ENCODE measurements around the gene NOTCH1.

The NOTCH1 gene

GRCh38 chr9:136513191-136513590, 32.7 kb downstream of the NOTCH1 start:
- no peak; the same call in 2 of the 3 replicates for ATAC-seq (ENCODE audit: insufficient read depth, low read depth)
- H3K27me3 ChIP-seq (ENCODE audit: insufficient read depth, low read length, poor library complexity): no peaks in the 10 kb centered on the region
- H4K20me1 ChIP-seq (ENCODE audit: insufficient read depth, low read length): peaks cover 83% of the 10 kb centered on the region
- H3K9me3 ChIP-seq (ENCODE audit: insufficient read depth, low read length, severe bottlenecking): no peaks in the 10 kb centered on the region
- H2AFZ ChIP-seq (ENCODE audit: low read depth, low read length): no peak overlapping the region
- H3K4me3 ChIP-seq (ENCODE audit: low read depth in 1 of 2, low read length in 2 of 2): no peak overlapping the region
- peaks cover 71% of the 10 kb centered on the region for H3K79me2 ChIP-seq (ENCODE audit: insufficient read depth, low read length)
- no peak overlapping the region for H3K9ac ChIP-seq (ENCODE audit: low read depth, low read length)
- no peak overlapping the region for H3K4me2 ChIP-seq (ENCODE audit: insufficient read depth, low read length)
- no peak for DNase-seq
- TF ChIP-seq EZH2 (IDR thresholded peaks at IDR 0.05; ENCODE audit: borderline replicate concordance, low read depth, low read length, severe bottlenecking): no peak
- TF ChIP-seq, protein P1, sequence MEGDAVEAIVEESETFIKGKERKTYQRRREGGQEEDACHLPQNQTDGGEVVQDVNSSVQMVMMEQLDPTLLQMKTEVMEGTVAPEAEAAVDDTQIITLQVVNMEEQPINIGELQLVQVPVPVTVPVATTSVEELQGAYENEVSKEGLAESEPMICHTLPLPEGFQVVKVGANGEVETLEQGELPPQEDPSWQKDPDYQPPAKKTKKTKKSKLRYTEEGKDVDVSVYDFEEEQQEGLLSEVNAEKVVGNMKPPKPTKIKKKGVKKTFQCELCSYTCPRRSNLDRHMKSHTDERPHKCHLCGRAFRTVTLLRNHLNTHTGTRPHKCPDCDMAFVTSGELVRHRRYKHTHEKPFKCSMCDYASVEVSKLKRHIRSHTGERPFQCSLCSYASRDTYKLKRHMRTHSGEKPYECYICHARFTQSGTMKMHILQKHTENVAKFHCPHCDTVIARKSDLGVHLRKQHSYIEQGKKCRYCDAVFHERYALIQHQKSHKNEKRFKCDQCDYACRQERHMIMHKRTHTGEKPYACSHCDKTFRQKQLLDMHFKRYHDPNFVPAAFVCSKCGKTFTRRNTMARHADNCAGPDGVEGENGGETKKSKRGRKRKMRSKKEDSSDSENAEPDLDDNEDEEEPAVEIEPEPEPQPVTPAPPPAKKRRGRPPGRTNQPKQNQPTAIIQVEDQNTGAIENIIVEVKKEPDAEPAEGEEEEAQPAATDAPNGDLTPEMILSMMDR (IDR thresholded peaks at IDR 0.05; ENCODE audit: borderline replicate concordance, extremely low read depth, low read length, poor library complexity, severe bottlenecking): no peak
- no peak overlapping the region for H3K27ac ChIP-seq (ENCODE audit: low read length)
- no peaks in the 10 kb centered on the region for H3K4me1 ChIP-seq (ENCODE audit: insufficient read depth, low read length)
- H3K36me3 ChIP-seq (ENCODE audit: insufficient read depth, low read length): peaks cover 99% of the 10 kb centered on the region

DNA sequence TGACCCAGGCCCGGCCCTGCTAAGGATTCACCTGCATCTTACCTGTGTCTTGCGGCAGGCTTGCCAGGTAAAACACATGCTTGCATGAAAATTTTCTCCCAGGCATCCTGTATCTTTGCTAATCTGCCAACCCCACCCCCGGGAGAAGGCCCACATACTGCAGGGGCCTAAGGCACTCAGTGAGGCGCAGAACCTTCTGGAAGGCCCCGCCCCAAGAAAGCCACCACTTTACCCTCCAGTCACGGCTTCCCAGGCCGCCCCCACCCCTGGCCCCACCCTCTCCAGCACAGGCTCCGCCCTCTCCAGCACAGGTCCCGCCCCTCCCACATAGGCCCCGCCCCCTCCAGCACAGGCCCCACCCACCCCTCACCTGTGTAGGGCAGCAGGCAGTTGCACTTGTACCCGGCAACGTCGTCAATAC, 33.2 kb downstream of the NOTCH1 start:
- no peaks in the 10 kb centered on the region for H3K9me3 ChIP-seq (ENCODE audit: insufficient read depth, low read length, severe bottlenecking)
- no peak for DNase-seq
- peak; percentile 36; the same call in 2 of the 3 replicates for ATAC-seq (ENCODE audit: insufficient read depth, low read depth)
- H2AFZ ChIP-seq (ENCODE audit: low read depth, low read length): no peak overlapping the region
- no peaks in the 10 kb centered on the region for H3K4me1 ChIP-seq (ENCODE audit: insufficient read depth, low read length)
- peaks cover 68% of the 10 kb centered on the region for H3K79me2 ChIP-seq (ENCODE audit: insufficient read depth, low read length)
- H3K27me3 ChIP-seq (ENCODE audit: insufficient read depth, low read length, poor library complexity): no peaks in the 10 kb centered on the region
- H3K36me3 ChIP-seq (ENCODE audit: insufficient read depth, low read length): peaks cover 99% of the 10 kb centered on the region
- TF ChIP-seq, protein P1 (IDR thresholded peaks at IDR 0.05; ENCODE audit: borderline replicate concordance, extremely low read depth, low read length, poor library complexity, severe bottlenecking): no peak
- TF ChIP-seq EZH2 (IDR thresholded peaks at IDR 0.05; ENCODE audit: borderline replicate concordance, low read depth, low read length, severe bottlenecking): no peak
- no peak overlapping the region for H3K9ac ChIP-seq (ENCODE audit: low read depth, low read length)
- no peak overlapping the region for H3K27ac ChIP-seq (ENCODE audit: low read length)
- H4K20me1 ChIP-seq (ENCODE audit: insufficient read depth, low read length): peaks cover 83% of the 10 kb centered on the region
- no peak overlapping the region for H3K4me2 ChIP-seq (ENCODE audit: insufficient read depth, low read length)
- no peak overlapping the region for H3K4me3 ChIP-seq (ENCODE audit: low read depth in 1 of 2, low read length in 2 of 2)

- Histone ChIP-seq H3K9me3 (ENCODE audit: insufficient read depth, low read length, severe bottlenecking) (no peaks in the 10 kb centered on the region), H3K4me3 (ENCODE audit: low read depth in 1 of 2, low read length in 2 of 2) (no peak overlapping the region), H2AFZ (ENCODE audit: low read depth, low read length) (no peak overlapping the region), H3K27me3 (ENCODE audit: insufficient read depth, low read length, poor library complexity) (no peaks in the 10 kb centered on the region), H3K79me2 (ENCODE audit: insufficient read depth, low read length) (peaks cover 65% of the 10 kb centered on the region), H3K36me3 (ENCODE audit: insufficient read depth, low read length) (peaks cover 99% of the 10 kb centered on the region), H3K4me1 (ENCODE audit: insufficient read depth, low read length) (no peaks in the 10 kb centered on the region), H4K20me1 (ENCODE audit: insufficient read depth, low read length) (peaks cover 84% of the 10 kb centered on the region), H3K4me2 (ENCODE audit: insufficient read depth, low read length) (no peak overlapping the region), H3K27ac (ENCODE audit: low read length) (no peak overlapping the region), H3K9ac (ENCODE audit: low read depth, low read length) (no peak overlapping the region)
- DNase-seq (no peak), ATAC-seq (ENCODE audit: insufficient read depth, low read depth) (no peak)
- TF ChIP-seq, protein P1 (IDR thresholded peaks at IDR 0.05; ENCODE audit: borderline replicate concordance, extremely low read depth, low read length, poor library complexity, severe bottlenecking): no peak
- no peak for TF ChIP-seq EZH2 (IDR thresholded peaks at IDR 0.05; ENCODE audit: borderline replicate concordance, low read depth, low read length, severe bottlenecking)
These were observed 33.9 kb downstream of the NOTCH1 start for GRCh38 chr9:136511670-136512592.

All from DND-41 (cell line).